Endothelial cell of umbilical vein (primary cell): Measurements from ENCODE around the gene HOXD12. TPM values are rescaled to one million over a fixed set of nuclear protein-coding genes. Genes with fewer than 3 reads are reported as not detected.
A peak's percentile ranks its signal among the peaks of the same experiment; 100 is the strongest.

Source experiments
- BruUV-seq: library from RNA; stranded (reverse); fragments of 400-500 nt; replicated peaks from 2 replicates; lab custom pipeline; 2021; lab: Mats Ljungman, UMichigan
- CTCF ChIA-PET: fragments of 300-600, 350-600 bp; sonication (Branson Sonifier 250); formaldehyde crosslinking; loops from one replicate; lab custom pipeline; 2021; ENCODE audit warnings: antibody characterized with exemption, inconsistent platforms; lab: Charles Lee
- POLR2A ChIA-PET: fragments of 300-600, 350-600 bp; sonication (Branson Sonifier 250); formaldehyde crosslinking; loops from one replicate; lab custom pipeline; 2021; ENCODE audit warnings: antibody characterized with exemption, inconsistent platforms; lab: Charles Lee
- DNase-seq: peaks from one replicate; pipeline ENCODE4 v3.0.0-alpha.2; 2011; ENCODE audit warnings: low read depth, low spot score
- FAIRE-seq: peaks from 2 replicates; lab custom pipeline; 2011; peaks lifted over from hg19 to GRCh38; lab: Jason Lieb, UNC
- H2AFZ ChIP-seq: 2 replicates; pipeline ENCODE4 v1.6.0; 2012; ENCODE audit warnings: low read depth, low read length, control low read depth, inconsistent platforms
- H3K27ac ChIP-seq: 2 replicates; pipeline ENCODE4 v1.5.1; 2011; ENCODE audit warnings: low read depth, mild to moderate bottlenecking, control low read depth, low read length, moderate library complexity; ENCODE audit not compliant: insufficient read depth
- H3K27me3 ChIP-seq, 2 experiments: 2 replicates each; pipeline versions ENCODE4 v1.6.0 to v1.6.1; 2011; ENCODE audit warnings: low read length in 2 of 2, mixed read lengths in 1 of 2; ENCODE audit not compliant: control insufficient read depth in 2 of 2, insufficient read depth in 2 of 2
- H3K36me3 ChIP-seq, 2 experiments: 2 replicates in 1 of 2; 3 replicates in 1 of 2; pipeline ENCODE4 v1.5.1; 2011; ENCODE audit warnings: low read length in 2 of 2, mild to moderate bottlenecking in 1 of 2, moderate library complexity in 1 of 2; ENCODE audit not compliant: control insufficient read depth in 2 of 2, insufficient read depth in 2 of 2; ENCODE audit errors: extremely low read depth in 1 of 2
- H3K4me1 ChIP-seq: 3 replicates; pipeline ENCODE4 v1.5.1; 2011; ENCODE audit warnings: mild to moderate bottlenecking, low read length; ENCODE audit not compliant: control insufficient read depth, insufficient read depth; ENCODE audit errors: extremely low read depth
- H3K4me2 ChIP-seq: 2 replicates; pipeline ENCODE4 v1.6.1; 2011; ENCODE audit warnings: low read length, control low read depth, mixed read lengths; ENCODE audit not compliant: insufficient read depth
- H3K4me3 ChIP-seq, 3 experiments: fragments of 200-600 bp in 1 of 3; sonication (generic), shearing (Covaris generic) in 1 of 3; replicated peaks in 1 of 3; 2 replicates each; pipeline ENCODE4 v1.5.1; 2011 to 2016; ENCODE audit warnings: control low read depth in 3 of 3, low read length in 3 of 3, mild to moderate bottlenecking in 2 of 3, inconsistent platforms in 1 of 3, low read depth in 1 of 3, moderate library complexity in 1 of 3; ENCODE audit not compliant: insufficient read depth in 1 of 3
- H3K79me2 ChIP-seq: 2 replicates; pipeline ENCODE4 v1.6.0; 2012; ENCODE audit warnings: low read length, inconsistent platforms; ENCODE audit not compliant: control insufficient read depth, insufficient read depth
- H3K9ac ChIP-seq: replicated peaks from 2 replicates; pipeline ENCODE3; 2011; ENCODE audit warnings: low read length, control low read depth; ENCODE audit not compliant: insufficient read depth; ENCODE audit errors: extremely low read depth
- H3K9me1 ChIP-seq: replicated peaks from 3 replicates; pipeline ENCODE4 v1.6.0; 2011; ENCODE audit warnings: mild to moderate bottlenecking, low read length; ENCODE audit not compliant: control insufficient read depth, insufficient read depth; ENCODE audit errors: extremely low read depth
- H3K9me3 ChIP-seq: replicated peaks from 2 replicates; pipeline ENCODE4 v1.5.1; 2012; ENCODE audit warnings: low read length, inconsistent platforms; ENCODE audit not compliant: control insufficient read depth, insufficient read depth
- H4K20me1 ChIP-seq: replicated peaks from 2 replicates; pipeline ENCODE3; 2011; ENCODE audit warnings: mild to moderate bottlenecking, low read length; ENCODE audit not compliant: control insufficient read depth, insufficient read depth; ENCODE audit errors: extremely low read depth
- EZH2 ChIP-seq: IDR thresholded peaks from 2 replicates; pipeline ENCODE4 v1.6.1; 2012; ENCODE audit warnings: borderline replicate concordance, low read depth, mild to moderate bottlenecking, moderate library complexity, low read length, inconsistent platforms; ENCODE audit not compliant: severe bottlenecking
- FOS ChIP-seq: IDR thresholded peaks from 2 replicates; pipeline ENCODE4 v1.6.1; 2011; ENCODE audit warnings: mild to moderate bottlenecking, low read length, moderate library complexity, borderline replicate concordance; ENCODE audit not compliant: insufficient read depth
- GATA2 ChIP-seq: IDR thresholded peaks from 2 replicates; pipeline ENCODE4 v1.7.0; 2011; ENCODE audit warnings: low read depth, mild to moderate bottlenecking, moderate library complexity, mixed read lengths, low read length; ENCODE audit not compliant: insufficient read length, insufficient read depth
- JUN ChIP-seq: IDR thresholded peaks from 2 replicates; pipeline ENCODE4 v1.6.1; 2011; ENCODE audit warnings: borderline replicate concordance, low read depth; ENCODE audit not compliant: insufficient read length, insufficient read depth
- MAX ChIP-seq: IDR thresholded peaks from 2 replicates; pipeline ENCODE4 v1.6.1; 2011; ENCODE audit not compliant: insufficient read depth, insufficient read length
- MYC ChIP-seq: IDR thresholded peaks from one replicate; pipeline ENCODE4 v1.6.1; 2011; ENCODE audit warnings: mild to moderate bottlenecking, low read depth, low read length
- POLR2A ChIP-seq: IDR thresholded peaks from 2 replicates; pipeline ENCODE4 v1.6.1; 2012; ENCODE audit warnings: low read depth, mild to moderate bottlenecking, control low read depth, low read length
- POLR2AphosphoS5 ChIP-seq: IDR thresholded peaks from 2 replicates; pipeline ENCODE4 v1.6.1; 2012; ENCODE audit warnings: low read depth, mild to moderate bottlenecking, control low read depth, low read length, moderate library complexity; ENCODE audit not compliant: insufficient read depth
- dilution Hi-C: fragments of 300-500 bp; cut with MboI; formaldehyde crosslinking; loops from one replicate; pipeline ENCODE4 v1.15.0; 2019; ENCODE audit warnings: low sequenced_read_pairs; ENCODE audit not compliant: extremely low pct_ligation_motif_present
- intact Hi-C: fragments of 100-400 bp; cut with micrococcal nuclease; formaldehyde crosslinking; loops from one replicate; pipeline ENCODE4 v1.10.0; 2022
- polyA plus RNA-seq, 4 experiments: library from polyadenylated mRNA; depleted of rRNA in 3 of 4; stranded (reverse) in 3 of 4; unstranded in 1 of 4; fragments of >200 nt; gene quantifications; 2 replicates each; pipeline versions ENCODE4 v1.2.1 to v1.2.3, GENCODE V29; 2011 to 2012; ENCODE audit warnings: missing spikeins in 1 of 4
- total RNA-seq: library from RNA; stranded (reverse); gene quantifications from 2 replicates; pipeline ENCODE4 v1.2.3, GENCODE V29; 2021
- TF ChIP-seq, protein P1 (sequence below), 2 donors: IDR thresholded peaks; 1 replicate in 1 of 2; 2 replicates in 1 of 2; pipeline ENCODE4 v1.5.1; 2011; ENCODE audit warnings: low read length in 2 of 2, mild to moderate bottlenecking in 2 of 2, moderate library complexity in 2 of 2, control low read depth in 1 of 2, inconsistent platforms in 1 of 2, low read depth in 1 of 2; ENCODE audit not compliant: insufficient read depth in 1 of 2; ENCODE audit errors: extremely low read depth in 1 of 2

HOXD12 gene
- total and polyA plus RNA-seq, 2 donors (not counting 3 experiments of a cell fraction or from before 2014, with no cell fraction given): not detected

DNA sequence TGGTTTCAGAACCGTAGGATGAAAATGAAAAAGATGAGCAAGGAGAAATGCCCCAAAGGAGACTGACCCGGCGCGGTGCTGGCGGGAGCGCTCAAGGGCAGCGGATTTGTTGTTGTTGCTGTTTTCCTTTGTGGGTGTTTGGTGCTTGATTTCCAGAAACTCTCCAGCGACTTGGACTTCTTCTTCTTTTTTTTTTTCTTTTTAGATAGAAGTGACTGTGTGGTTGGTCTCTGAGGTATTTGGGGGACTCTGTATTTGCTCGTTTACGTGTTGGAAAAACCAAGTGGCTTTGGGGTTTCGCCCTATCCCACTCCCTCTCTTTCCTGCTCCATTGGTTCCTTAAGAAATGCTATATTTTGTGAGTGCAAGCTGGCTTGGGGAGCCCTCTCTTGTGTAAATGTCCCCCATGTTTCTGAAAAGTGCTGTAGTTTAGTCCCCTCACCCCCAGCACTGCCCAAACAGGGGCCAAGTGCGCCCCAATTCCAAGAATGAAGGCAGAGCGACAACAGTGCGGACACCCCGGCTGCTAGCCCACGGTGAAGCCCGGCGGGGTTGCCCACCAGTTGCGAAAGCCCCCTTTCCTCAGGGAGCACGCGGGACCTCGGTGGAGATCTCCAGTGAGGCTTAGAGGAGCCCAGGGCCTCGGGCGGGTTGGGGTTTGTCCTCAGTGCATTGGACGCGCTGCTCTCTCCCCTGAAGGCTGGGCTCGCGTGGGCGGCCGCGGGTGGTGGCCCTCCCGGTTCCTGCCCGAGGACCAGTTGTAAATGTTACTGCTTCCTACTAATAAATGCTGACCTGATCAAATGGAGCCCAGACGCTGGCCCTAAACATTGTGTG lies 24.7 kb downstream of the HOXD12 start:
- Histone ChIP-seq H3K9ac (no peak overlapping the region), H3K4me2 (peak overlapping the region; percentile 80), H3K4me3 (no peak overlapping the region), H3K4me1 (peaks cover 31% of the 10 kb centered on the region), H4K20me1 (no peaks in the 10 kb centered on the region), H3K9me1 (no peaks in the 10 kb centered on the region), H3K9me3 (no peaks in the 10 kb centered on the region), H3K79me2 (no peaks in the 10 kb centered on the region), H3K36me3 (no peaks in the 10 kb centered on the region), H3K27me3 (peaks cover 26 to 34% of the 10 kb centered on the region in 2 experiments), H3K27ac (no peak overlapping the region), H2AFZ (no peak overlapping the region)
- dilution Hi-C loops (no loop called here), intact Hi-C loops (no loop called here)
- FAIRE-seq (no peak), DNase-seq (no peak)
- ChIA-PET CTCF (interaction anchor here (0.6 to 10.1 kb wide), 13 partner anchors 295 to 1040 kb away, joined by 3 to 458 read pairs (median 20); no protein-coding TSS in a partner anchor), POLR2A (no interaction called here)
- BruUV-seq: no TSS peak
- TF ChIP-seq, protein P1, sequence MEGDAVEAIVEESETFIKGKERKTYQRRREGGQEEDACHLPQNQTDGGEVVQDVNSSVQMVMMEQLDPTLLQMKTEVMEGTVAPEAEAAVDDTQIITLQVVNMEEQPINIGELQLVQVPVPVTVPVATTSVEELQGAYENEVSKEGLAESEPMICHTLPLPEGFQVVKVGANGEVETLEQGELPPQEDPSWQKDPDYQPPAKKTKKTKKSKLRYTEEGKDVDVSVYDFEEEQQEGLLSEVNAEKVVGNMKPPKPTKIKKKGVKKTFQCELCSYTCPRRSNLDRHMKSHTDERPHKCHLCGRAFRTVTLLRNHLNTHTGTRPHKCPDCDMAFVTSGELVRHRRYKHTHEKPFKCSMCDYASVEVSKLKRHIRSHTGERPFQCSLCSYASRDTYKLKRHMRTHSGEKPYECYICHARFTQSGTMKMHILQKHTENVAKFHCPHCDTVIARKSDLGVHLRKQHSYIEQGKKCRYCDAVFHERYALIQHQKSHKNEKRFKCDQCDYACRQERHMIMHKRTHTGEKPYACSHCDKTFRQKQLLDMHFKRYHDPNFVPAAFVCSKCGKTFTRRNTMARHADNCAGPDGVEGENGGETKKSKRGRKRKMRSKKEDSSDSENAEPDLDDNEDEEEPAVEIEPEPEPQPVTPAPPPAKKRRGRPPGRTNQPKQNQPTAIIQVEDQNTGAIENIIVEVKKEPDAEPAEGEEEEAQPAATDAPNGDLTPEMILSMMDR (IDR thresholded peaks at IDR 0.05; ENCODE audit: extremely low read depth in 1 of 2, insufficient read depth in 1 of 2, low read depth in 1 of 2, low read length in 2 of 2): no peak
- TF ChIP-seq FOS (no peak), GATA2 (no peak), JUN (no peak), POLR2A (no peak), POLR2AphosphoS5 (no peak), MAX (no peak), MYC (no peak), EZH2 (no peak)
